ENCODE data around the gene WFS1. TPM values are rescaled to one million over a fixed set of nuclear protein-coding genes. Genes with fewer than 3 reads are reported as not detected.

WFS1 gene
- total RNA-seq, 1 donor, result 17.0 TPM

DNA sequence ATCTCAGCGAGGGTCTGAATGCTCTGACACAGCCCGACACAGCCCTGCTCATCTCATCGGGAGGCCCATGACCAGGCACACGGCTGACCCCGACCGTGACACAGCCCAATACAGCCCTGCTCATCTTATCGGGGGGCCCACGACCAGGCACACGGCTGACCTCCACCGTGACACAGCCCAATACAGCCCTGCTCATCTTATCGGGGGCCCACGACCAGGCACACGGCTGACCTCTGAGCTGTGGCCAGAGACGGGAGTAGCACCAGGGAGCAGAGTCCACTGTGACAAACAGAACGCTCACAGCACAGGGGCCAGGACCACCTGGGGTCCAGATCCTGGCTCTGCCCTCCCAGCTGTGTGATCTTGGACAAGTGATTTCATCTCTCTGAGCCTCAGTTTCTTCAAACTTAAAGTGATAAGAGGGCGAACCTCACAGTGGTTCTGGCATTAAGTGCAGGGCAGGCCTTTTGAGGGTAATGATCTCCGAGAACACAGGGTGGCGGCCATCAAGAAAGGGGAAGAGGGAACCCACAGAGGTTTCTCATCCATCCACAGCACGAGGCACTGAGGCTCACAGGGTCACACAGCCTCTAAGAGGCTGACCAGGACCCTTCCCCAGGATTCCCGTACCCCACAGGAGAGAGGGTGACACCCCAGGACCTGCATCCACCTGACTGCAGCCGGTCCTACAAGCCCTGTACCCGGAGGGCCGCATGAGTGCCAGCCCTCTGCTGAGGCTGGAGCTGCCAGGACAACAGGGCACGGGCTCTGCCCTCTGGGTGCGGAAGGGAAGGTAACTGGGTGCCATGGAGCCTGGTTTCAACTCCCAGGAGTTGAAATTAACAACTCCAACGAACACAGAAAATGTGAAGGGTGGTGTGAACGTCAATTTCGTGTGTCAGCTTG is 60.1 kb downstream of the WFS1 start:
- Histone ChIP-seq H3K9me3 (ENCODE audit: low read depth, low read length) (no peaks in the 10 kb centered on the region), H4K20me1 (ENCODE audit: insufficient read depth, low read length) (no peaks in the 10 kb centered on the region), H3K27me3 (ENCODE audit: insufficient read depth, low read length) (no peaks in the 10 kb centered on the region), H3K36me3 (ENCODE audit: insufficient read depth, low read length) (no peaks in the 10 kb centered on the region), H3K79me2 (ENCODE audit: insufficient read depth, low read length) (no peaks in the 10 kb centered on the region), H2AFZ (ENCODE audit: low read length) (no peak overlapping the region), H3K4me2 (ENCODE audit: insufficient read depth, low read length) (no peak overlapping the region), H3K4me3 (ENCODE audit: insufficient read depth, low read length) (no peak overlapping the region), H3K27ac (ENCODE audit: low read depth, low read length) (no peak overlapping the region), H3K4me1 (ENCODE audit: insufficient read depth, low read length) (no peaks in the 10 kb centered on the region)
- TF ChIP-seq, protein P1, sequence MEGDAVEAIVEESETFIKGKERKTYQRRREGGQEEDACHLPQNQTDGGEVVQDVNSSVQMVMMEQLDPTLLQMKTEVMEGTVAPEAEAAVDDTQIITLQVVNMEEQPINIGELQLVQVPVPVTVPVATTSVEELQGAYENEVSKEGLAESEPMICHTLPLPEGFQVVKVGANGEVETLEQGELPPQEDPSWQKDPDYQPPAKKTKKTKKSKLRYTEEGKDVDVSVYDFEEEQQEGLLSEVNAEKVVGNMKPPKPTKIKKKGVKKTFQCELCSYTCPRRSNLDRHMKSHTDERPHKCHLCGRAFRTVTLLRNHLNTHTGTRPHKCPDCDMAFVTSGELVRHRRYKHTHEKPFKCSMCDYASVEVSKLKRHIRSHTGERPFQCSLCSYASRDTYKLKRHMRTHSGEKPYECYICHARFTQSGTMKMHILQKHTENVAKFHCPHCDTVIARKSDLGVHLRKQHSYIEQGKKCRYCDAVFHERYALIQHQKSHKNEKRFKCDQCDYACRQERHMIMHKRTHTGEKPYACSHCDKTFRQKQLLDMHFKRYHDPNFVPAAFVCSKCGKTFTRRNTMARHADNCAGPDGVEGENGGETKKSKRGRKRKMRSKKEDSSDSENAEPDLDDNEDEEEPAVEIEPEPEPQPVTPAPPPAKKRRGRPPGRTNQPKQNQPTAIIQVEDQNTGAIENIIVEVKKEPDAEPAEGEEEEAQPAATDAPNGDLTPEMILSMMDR (IDR thresholded peaks at IDR 0.05; ENCODE audit: extremely low read depth, low read depth, low read length), result no peak
- no peak for DNase-seq (ENCODE audit: insufficient read length, low spot score, missing footprints)

DNA sequence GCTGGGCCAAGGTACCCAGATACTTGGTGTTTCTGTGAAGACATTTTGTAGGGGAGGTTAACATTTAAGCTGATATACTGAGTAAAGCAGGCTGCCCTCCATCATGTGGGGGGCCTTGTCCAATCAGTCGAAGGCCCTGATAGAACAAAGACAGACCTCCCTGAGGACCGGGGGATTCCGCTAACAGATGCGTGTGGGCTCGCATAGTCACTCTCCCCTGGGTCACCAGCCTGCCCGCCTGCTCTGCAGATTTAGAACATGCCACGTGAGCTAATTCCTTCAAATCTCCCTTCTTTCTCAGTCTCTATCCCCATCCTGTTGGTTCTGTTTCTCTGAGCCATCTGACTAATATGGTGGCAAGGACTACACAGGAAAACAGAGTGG is 60.7 kb downstream of the WFS1 start:
- Histone ChIP-seq H3K4me3 (ENCODE audit: insufficient read depth, low read length) (no peak overlapping the region), H3K27me3 (ENCODE audit: insufficient read depth, low read length) (no peaks in the 10 kb centered on the region), H3K27ac (ENCODE audit: low read depth, low read length) (no peak overlapping the region), H3K9me3 (ENCODE audit: low read depth, low read length) (no peaks in the 10 kb centered on the region), H3K36me3 (ENCODE audit: insufficient read depth, low read length) (no peaks in the 10 kb centered on the region), H2AFZ (ENCODE audit: low read length) (no peak overlapping the region), H3K79me2 (ENCODE audit: insufficient read depth, low read length) (no peaks in the 10 kb centered on the region), H4K20me1 (ENCODE audit: insufficient read depth, low read length) (no peaks in the 10 kb centered on the region), H3K4me2 (ENCODE audit: insufficient read depth, low read length) (no peak overlapping the region), H3K4me1 (ENCODE audit: insufficient read depth, low read length) (no peaks in the 10 kb centered on the region)
- DNase-seq (ENCODE audit: insufficient read length, low spot score, missing footprints), result no peak
- TF ChIP-seq, protein P1 (IDR thresholded peaks at IDR 0.05; ENCODE audit: extremely low read depth, low read depth, low read length), result no peak

DNA sequence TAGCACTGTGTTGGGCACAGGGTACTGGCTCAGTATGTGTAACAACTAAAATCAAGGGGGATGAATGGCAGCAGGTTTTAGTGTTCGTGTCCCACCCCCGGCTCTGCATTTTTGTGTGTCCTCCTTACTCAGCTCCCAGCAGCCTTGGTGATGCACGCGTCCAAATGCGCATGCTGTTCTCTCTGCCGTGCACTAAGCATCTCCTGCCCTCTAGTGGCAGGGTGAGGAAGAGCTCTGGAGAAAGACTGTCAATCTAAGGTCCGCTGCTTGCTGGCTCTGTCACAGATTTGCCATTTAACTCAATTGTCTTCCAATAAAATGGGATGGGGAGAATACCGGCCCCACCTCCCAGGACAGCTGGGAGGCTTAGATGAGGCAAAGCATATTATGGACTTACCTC is 61.4 kb downstream of the WFS1 start:
- DNase-seq (ENCODE audit: insufficient read length, low spot score, missing footprints), result no peak
- Histone ChIP-seq H3K36me3 (ENCODE audit: insufficient read depth, low read length) (no peaks in the 10 kb centered on the region), H4K20me1 (ENCODE audit: insufficient read depth, low read length) (no peaks in the 10 kb centered on the region), H2AFZ (ENCODE audit: low read length) (no peak overlapping the region), H3K27me3 (ENCODE audit: insufficient read depth, low read length) (no peaks in the 10 kb centered on the region), H3K4me3 (ENCODE audit: insufficient read depth, low read length) (no peak overlapping the region), H3K4me1 (ENCODE audit: insufficient read depth, low read length) (no peaks in the 10 kb centered on the region), H3K4me2 (ENCODE audit: insufficient read depth, low read length) (no peak overlapping the region), H3K79me2 (ENCODE audit: insufficient read depth, low read length) (no peaks in the 10 kb centered on the region), H3K27ac (ENCODE audit: low read depth, low read length) (no peak overlapping the region), H3K9me3 (ENCODE audit: low read depth, low read length) (no peaks in the 10 kb centered on the region)
- TF ChIP-seq, protein P1 (IDR thresholded peaks at IDR 0.05; ENCODE audit: extremely low read depth, low read depth, low read length), result peak; percentile 60

DNA sequence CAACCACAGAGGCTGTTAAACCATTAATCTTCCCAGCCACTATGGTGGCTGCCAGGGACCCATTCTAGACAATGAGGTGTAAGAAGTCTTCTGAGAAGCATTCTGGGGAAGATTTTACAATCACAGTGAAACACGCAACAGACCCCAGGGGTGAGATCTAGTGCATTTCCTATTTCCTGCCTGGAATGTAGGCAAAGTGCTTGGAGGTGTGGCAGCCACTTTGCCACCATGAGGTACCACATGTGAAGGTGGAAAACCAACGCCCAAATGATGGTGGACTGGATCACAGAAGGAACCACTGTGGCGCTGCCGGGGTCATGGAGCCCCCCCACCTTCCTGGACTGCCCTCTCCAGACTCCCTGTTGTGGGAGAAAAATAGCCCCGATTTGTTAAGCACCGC is 61.8 kb downstream of the WFS1 start:
- H3K4me1 ChIP-seq (ENCODE audit: insufficient read depth, low read length), result no peaks in the 10 kb centered on the region
- H4K20me1 ChIP-seq (ENCODE audit: insufficient read depth, low read length), result no peaks in the 10 kb centered on the region
- no peak overlapping the region for H3K4me3 ChIP-seq (ENCODE audit: insufficient read depth, low read length)
- H3K36me3 ChIP-seq (ENCODE audit: insufficient read depth, low read length), result no peaks in the 10 kb centered on the region
- no peaks in the 10 kb centered on the region for H3K79me2 ChIP-seq (ENCODE audit: insufficient read depth, low read length)
- no peaks in the 10 kb centered on the region for H3K27me3 ChIP-seq (ENCODE audit: insufficient read depth, low read length)
- TF ChIP-seq, protein P1 (IDR thresholded peaks at IDR 0.05; ENCODE audit: extremely low read depth, low read depth, low read length), result no peak
- H3K4me2 ChIP-seq (ENCODE audit: insufficient read depth, low read length), result no peak overlapping the region
- DNase-seq (ENCODE audit: insufficient read length, low spot score, missing footprints), result no peak
- H3K9me3 ChIP-seq (ENCODE audit: low read depth, low read length), result no peaks in the 10 kb centered on the region
- no peak overlapping the region for H2AFZ ChIP-seq (ENCODE audit: low read length)
- no peak overlapping the region for H3K27ac ChIP-seq (ENCODE audit: low read depth, low read length)

Measured in osteoblast (primary cell).